T47D (cell line): ENCODE measurements around the gene SDHB.

Experiments
- DNase-seq, 2 experiments: peaks; one replicate each; pipeline versions ENCODE4 v3.0.0 to v3.0.0-alpha.2; 2011 to 2012; ENCODE audit warnings: low read depth in 1 of 2, low spot score in 1 of 2
- JUND ChIP-seq: IDR thresholded peaks from 2 replicates; pipeline ENCODE4 v1.6.1; 2012; ENCODE audit warnings: low read depth
- in situ Hi-C: cut with HindIII; loops from 2 replicates; pipeline ENCODE4 v1.10.0; 2016; ENCODE audit warnings: low sequenced_read_pairs, low pct_unique_long_range_greater_than_20kb

The SDHB gene

GRCh38 chr1:17089506-17089905 lies 35.7 kb upstream of the SDHB start:
- no peak for TF ChIP-seq JUND
- in situ Hi-C loops, result no loop called here
- no peak for DNase-seq

DNA sequence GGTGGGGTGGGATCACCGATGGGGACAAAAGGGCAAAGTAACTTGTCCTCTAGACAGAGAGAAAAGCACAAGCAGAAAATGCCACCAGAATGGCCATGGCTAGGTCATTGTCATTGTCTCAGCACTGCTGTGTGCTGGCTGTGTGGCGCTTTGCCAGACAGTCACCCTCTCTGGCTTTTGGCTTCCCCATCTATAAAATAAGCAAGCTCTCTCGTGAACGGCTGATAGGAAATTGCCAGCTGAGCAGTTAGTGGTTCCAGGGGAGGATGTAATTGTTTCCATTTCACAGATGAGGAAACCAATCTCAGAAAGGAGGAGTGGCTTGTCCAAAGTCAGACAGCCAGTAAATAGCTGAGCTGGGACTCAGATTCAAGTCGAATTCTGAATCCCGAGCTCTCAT lies 32.9 kb upstream of the SDHB start:
- no peak for DNase-seq
- in situ Hi-C loops, result no loop called here
- TF ChIP-seq JUND, result no peak

DNA sequence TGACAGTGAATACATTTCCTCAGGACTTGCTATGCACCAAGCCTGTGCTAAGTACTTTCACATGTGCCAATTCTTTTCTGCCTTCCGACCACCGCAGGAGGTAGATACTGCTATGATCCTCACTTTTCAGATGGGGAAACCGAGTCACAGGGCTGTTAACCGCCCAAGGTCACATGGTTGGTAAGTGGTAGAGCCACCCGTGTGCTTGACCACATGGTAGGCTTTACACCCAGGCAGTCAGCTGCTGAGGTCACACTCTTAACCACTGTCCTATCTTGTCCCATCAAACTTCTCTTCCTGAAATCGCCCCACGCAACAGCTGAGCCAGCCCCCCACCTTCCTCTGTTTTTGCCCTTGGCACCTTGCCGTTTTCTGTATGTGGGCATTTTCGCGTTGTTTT lies 31.0 kb upstream of the SDHB start:
- no peak for DNase-seq
- in situ Hi-C loops, result no loop called here
- TF ChIP-seq JUND, result no peak

DNA sequence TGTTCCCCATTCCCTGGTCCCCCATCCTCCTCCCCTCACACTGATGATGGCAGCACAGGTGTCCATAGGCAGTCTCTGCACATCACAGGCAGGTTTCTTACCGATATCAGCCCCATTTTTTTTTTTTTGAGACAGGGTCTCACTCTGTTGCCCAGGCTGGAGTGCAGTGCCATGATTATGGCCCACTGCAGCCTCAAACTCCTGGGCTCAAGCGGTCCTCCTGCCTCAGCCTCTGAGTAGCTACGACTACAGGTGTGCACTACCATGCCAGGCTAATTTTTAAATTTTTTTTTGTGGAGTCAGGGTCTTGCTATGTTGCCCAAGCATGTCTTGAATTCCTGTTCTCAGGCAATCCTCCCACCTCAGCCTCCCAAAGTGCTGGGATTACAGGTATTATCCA lies 28.9 kb upstream of the SDHB start:
- in situ Hi-C loops, result no loop called here
- no peak for TF ChIP-seq JUND
- DNase-seq, result no peak

- TF ChIP-seq JUND, result no peak
- peak in 1 of 2 experiments; percentile 73 for DNase-seq
Observed at GRCh38 chr1:17081439-17081838, 27.6 kb upstream of the SDHB start.

GRCh38 chr1:17080880-17081279 lies 27.0 kb upstream of the SDHB start:
- in situ Hi-C loops, result no loop called here
- TF ChIP-seq JUND, result no peak
- peak in 1 of 2 experiments; percentile 64 for DNase-seq

More at GRCh38 chr1:17081439-17081838, 27.6 kb upstream of the SDHB start:
- in situ Hi-C loops, result no loop called here

GRCh38 chr1:17080085-17080759 lies 26.4 kb upstream of the SDHB start:
- no peak for DNase-seq
- no peak for TF ChIP-seq JUND
- in situ Hi-C loops, result no loop called here

DNA sequence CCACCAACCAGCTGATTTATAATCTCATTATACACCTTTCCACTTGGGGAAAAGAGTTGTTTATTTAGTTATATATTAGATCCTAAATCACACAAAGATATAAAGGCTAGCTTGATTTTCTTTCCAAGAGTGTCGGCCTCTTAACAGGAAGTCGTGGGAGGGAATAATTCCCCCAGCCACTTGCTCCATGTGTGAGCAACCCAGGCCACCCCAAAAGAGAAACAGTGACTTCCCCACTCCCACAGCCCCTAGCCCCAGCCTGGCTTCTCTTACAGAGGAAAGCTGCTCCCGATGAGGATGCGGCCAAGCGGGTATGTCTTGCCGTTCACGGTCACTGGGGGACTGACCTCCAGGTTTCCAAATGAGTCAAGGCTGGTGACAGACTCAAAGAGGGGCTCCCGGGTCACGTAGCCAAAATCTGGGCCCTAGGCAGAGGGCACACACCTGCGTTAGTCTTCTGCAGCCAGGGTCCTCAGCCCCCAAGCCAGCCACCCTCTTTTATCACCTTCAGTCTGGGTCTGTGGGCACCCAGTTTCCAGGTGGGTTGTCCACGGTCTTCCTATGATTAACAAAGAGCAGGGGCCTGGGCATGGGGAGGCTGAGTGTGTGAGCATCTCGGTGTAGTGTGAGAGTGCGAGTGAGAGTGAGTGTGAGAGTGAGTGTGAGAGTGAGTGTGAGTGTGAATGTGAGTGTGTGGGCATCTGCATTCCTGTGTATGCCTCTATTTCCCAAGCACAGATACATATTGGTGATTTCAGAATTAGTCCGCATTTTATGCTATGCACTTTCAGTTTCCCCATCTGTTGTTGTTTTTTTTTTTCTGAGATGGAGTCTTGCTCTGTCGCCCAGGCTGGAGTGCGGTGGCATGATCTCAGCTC lies 25.4 kb upstream of the SDHB start:
- no peak for TF ChIP-seq JUND
- no peak for DNase-seq
- in situ Hi-C loops, result no loop called here

GRCh38 chr1:17075470-17076255 lies 21.8 kb upstream of the SDHB start:
- no peak for TF ChIP-seq JUND
- peak in 1 of 2 experiments; percentile 58 for DNase-seq
- in situ Hi-C loops, result no loop called here

DNA sequence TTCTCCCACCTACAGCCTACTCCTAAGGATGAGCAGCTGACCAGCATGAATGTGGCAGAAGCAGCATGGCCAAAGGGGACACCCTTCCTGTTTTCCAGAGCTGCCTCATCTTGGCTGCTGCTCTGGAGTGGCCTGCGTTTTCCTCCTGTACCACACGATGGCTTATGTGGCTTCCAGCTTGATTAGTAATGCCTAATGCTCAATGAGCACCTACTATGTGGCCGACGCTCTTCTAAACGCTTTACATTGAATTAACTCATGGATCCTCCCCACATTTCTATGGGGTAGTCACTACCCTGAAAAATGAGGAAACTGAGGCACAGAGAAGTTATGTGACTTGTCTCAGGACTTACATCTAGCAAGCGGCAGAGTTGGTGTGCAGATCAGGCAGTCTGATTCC lies 18.0 kb upstream of the SDHB start:
- DNase-seq, result no peak
- in situ Hi-C loops, result no loop called here
- no peak for TF ChIP-seq JUND

DNA sequence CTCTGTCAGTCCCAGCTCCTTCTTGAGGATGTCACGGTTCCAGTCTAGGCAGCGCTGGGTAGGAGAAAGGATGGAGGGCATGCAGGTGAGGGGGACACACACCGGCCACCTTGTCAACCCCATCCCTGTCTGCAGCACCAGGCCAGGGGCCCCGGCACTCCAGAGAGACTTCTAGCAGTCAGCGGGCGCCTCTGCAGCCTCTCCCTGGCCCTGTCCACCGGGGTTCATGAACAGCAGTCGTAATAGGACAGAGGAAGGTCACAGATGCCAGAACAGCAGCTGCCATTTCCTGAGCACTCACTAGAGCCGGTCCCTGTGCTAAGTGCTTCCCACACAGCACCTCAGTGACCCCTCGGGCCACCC lies 16.3 kb upstream of the SDHB start:
- no peak for TF ChIP-seq JUND
- in situ Hi-C loops, result no loop called here
- no peak for DNase-seq

- no peak for DNase-seq
- in situ Hi-C loops, result no loop called here
- TF ChIP-seq JUND, result no peak
Observed at GRCh38 chr1:17069452-17070162, 15.8 kb upstream of the SDHB start.
